ENCODE data around the gene PPFIA1. TPM values are rescaled to one million over a fixed set of nuclear protein-coding genes. Genes with fewer than 3 reads are reported as not detected.

Gene PPFIA1
- total and polyA plus RNA-seq, 7 donors, result 13.2 to 62.1 (median 43.4) TPM

DNA sequence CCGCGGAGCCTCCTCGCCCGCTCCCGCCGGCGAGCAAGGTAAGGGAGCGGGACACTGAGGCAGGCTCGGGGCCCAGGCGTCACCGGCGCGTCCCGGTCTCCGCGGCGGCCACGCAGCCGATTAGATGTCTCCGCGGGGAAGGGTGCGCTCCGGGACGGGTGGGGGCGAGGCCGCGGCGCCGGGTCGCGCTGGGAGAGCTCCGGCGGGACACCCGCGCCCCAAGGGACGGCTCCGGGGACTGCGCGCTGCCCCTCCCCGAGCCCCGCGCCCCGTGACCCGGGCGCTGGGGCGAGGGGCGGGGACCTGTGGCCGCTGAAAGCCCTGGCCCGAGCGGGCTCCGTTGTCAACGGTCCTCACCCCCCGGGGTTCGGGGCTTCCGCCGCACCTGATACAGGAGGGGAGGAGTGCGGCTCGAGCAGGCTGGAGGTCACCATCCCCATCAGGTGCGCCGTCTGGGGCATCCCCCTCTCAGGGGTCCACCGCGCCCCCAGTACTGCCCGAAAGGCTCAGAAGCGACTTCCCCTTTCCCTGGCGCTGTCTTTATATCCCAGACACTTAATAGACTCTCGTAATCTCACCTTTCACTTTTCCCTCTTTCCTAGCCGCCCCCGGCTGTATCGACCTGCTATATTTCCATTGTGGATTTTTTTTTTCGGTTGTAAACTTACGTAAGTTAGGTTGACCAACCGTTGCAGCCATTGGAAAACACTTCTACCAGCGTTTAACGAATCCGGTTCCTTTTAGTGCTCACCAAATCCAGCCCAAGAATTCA, 573 bp downstream of the PPFIA1 start:
- intact Hi-C loops (cut with DNase I), result loop anchor here (2.0 to 5.0 kb wide), 4 partner anchors 56 to 1176 kb away; partner anchors contain the start of genes CTTN, DHCR7 and FADD
- H3K4me3 ChIP-seq, result peak overlapping the region; percentile 76 to 98 (median 96)
- WGBS, 2 donors, result 1% methylated on average over 75 of the region's 75 CpGs

DNA sequence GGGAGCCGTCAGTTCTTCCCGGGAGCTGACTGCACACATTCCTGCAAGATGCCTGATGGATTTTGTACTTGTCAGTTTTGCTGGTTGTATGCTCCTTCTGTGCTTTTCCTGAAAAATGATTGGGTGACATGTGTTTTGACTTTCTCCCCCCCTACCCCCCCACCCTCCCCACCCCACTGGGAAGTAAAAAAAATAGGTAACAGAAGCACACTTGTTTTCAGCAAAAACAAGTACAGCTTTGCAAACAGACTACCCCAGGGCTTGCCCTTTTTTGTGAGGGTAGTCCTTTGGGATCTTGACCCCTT, 1.1 kb downstream of the PPFIA1 start:
- H3K27ac ChIP-seq, result peak overlapping the region; percentile 85 to 89 (median 87)
- peak; percentile 45 for DNase-seq
- no peaks in the 10 kb centered on the region for H3K9me3 ChIP-seq
- 5 to 12% methylated on average over 2 of the region's 2 CpGs for WGBS, 2 donors
- H3K4me3 ChIP-seq, result peak overlapping the region; percentile 76 to 98 (median 96)
- H3K4me1 ChIP-seq, result peaks cover 0 to 30% (median 22%) of the 10 kb centered on the region in 4 donors
- H3K27me3 ChIP-seq, result no peaks in the 10 kb centered on the region
- peaks cover 0 to 32% (median 5%) of the 10 kb centered on the region in 4 donors for H3K36me3 ChIP-seq
- intact Hi-C loops (cut with DNase I), result loop anchor here (2.0 to 5.0 kb wide), 4 partner anchors 55 to 1176 kb away; partner anchors contain the start of genes CTTN, DHCR7 and FADD
- TF ChIP-seq EP300 (IDR thresholded peaks at IDR 0.05) (no peak), POLR2A (IDR thresholded peaks at IDR 0.05) (no peak), POLR2AphosphoS5 (IDR thresholded peaks at IDR 0.05) (no peak)
- TF ChIP-seq, protein P1, sequence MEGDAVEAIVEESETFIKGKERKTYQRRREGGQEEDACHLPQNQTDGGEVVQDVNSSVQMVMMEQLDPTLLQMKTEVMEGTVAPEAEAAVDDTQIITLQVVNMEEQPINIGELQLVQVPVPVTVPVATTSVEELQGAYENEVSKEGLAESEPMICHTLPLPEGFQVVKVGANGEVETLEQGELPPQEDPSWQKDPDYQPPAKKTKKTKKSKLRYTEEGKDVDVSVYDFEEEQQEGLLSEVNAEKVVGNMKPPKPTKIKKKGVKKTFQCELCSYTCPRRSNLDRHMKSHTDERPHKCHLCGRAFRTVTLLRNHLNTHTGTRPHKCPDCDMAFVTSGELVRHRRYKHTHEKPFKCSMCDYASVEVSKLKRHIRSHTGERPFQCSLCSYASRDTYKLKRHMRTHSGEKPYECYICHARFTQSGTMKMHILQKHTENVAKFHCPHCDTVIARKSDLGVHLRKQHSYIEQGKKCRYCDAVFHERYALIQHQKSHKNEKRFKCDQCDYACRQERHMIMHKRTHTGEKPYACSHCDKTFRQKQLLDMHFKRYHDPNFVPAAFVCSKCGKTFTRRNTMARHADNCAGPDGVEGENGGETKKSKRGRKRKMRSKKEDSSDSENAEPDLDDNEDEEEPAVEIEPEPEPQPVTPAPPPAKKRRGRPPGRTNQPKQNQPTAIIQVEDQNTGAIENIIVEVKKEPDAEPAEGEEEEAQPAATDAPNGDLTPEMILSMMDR (IDR thresholded peaks at IDR 0.05), result no peak

More for the DNA sequence above, 573 bp downstream of the PPFIA1 start:
- Histone ChIP-seq H3K4me1 (peaks cover 0 to 30% (median 22%) of the 10 kb centered on the region in 4 donors), H3K27me3 (no peaks in the 10 kb centered on the region), H3K27ac (peak overlapping the region; percentile 85 to 89 (median 87)), H3K36me3 (peaks cover 0 to 32% (median 5%) of the 10 kb centered on the region in 4 donors), H3K9me3 (no peaks in the 10 kb centered on the region)
- TF ChIP-seq EP300 (IDR thresholded peaks at IDR 0.05), result no peak
- TF ChIP-seq, protein P1 (IDR thresholded peaks at IDR 0.05), result no peak
- no peak for TF ChIP-seq POLR2A (IDR thresholded peaks at IDR 0.05)
- TF ChIP-seq POLR2AphosphoS5 (IDR thresholded peaks at IDR 0.05), result no peak
- DNase-seq, result peak; percentile 69

DNA sequence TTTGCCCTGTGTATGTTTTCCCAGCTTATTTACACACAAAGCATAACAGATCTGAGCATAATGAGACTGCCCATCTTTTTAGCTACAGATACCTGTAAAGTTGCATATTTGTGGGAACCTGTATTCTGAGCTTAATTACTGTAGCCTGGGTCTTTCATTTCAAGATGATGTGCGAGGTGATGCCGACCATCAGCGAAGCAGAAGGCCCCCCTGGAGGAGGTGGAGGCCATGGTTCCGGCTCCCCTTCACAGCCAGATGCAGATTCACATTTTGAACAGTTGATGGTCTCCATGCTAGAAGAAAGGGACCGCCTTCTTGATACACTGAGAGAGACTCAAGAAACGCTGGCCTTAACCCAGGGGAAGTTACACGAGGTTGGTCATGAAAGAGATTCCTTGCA, 1.5 kb downstream of the PPFIA1 start:
- 82 to 91% methylated on average over 7 of the region's 7 CpGs for WGBS, 2 donors
- H3K4me1 ChIP-seq, result peaks cover 0 to 30% (median 22%) of the 10 kb centered on the region in 4 donors
- H3K9me3 ChIP-seq, result no peaks in the 10 kb centered on the region
- H3K4me3 ChIP-seq, result peak overlapping the region in 2 of 4 donors; percentile 93 to 98
- no peak overlapping the region for H3K27ac ChIP-seq
- DNase-seq, result peak; percentile 27
- H3K36me3 ChIP-seq, result peaks cover 0 to 32% (median 5%) of the 10 kb centered on the region in 4 donors
- H3K27me3 ChIP-seq, result no peaks in the 10 kb centered on the region
- TF ChIP-seq POLR2AphosphoS5 (IDR thresholded peaks at IDR 0.05), result no peak
- no peak for TF ChIP-seq POLR2A (IDR thresholded peaks at IDR 0.05)
- TF ChIP-seq, protein P1 (IDR thresholded peaks at IDR 0.05), result no peak
- TF ChIP-seq EP300 (IDR thresholded peaks at IDR 0.05), result no peak
- intact Hi-C loops (cut with DNase I), result loop anchor here (5.0 kb wide), 1 partner anchor 1175 kb away; the partner anchor contains the start of gene DHCR7

DNA sequence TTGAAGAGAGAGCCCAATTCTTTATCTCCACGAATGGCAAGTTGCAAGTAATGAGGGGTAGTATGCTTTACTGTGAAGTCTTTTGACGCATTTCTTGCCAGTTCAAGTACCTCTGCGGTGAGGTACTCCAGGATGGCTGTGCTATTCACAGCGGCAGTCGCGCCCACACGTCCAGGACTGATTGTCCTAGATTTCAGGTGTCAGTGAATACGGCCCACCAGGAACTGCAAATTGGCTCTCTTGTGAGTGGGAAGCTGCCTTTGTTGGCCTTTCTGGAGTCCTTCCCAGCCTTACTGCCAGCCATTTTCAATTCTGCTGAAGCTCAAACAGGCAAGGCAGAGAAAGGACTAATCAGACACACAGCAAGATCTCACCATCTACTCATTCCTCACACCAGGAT, 8.5 kb downstream of the PPFIA1 start:
- DNase-seq, result no peak
- intact Hi-C loops (cut with DNase I), result no loop called here
- TF ChIP-seq, protein P1 (IDR thresholded peaks at IDR 0.05), result no peak
- no peak for TF ChIP-seq POLR2A (IDR thresholded peaks at IDR 0.05)
- no peak for TF ChIP-seq EP300 (IDR thresholded peaks at IDR 0.05)
- no peak for TF ChIP-seq POLR2AphosphoS5 (IDR thresholded peaks at IDR 0.05)
- Histone ChIP-seq H3K9me3 (no peaks in the 10 kb centered on the region), H3K36me3 (peaks cover 0 to 37% (median 4%) of the 10 kb centered on the region in 4 donors), H3K27ac (no peak overlapping the region), H3K27me3 (no peaks in the 10 kb centered on the region), H3K4me1 (peaks cover 0 to 8% (median 2%) of the 10 kb centered on the region in 4 donors), H3K4me3 (no peak overlapping the region)
- whole genome bisulfite sequencing, 2 donors, result 96 to 97% methylated on average over 8 of the region's 8 CpGs

Measured in sigmoid colon (tissue), 7 donors.